K562 (cell line): ENCODE data around the gene PBX4. TPM values are rescaled to one million over a fixed set of nuclear protein-coding genes. Genes with fewer than 3 reads are reported as not detected.

ENCODE experiments used
- BHLHE40 ChIP-seq: IDR thresholded peaks from 2 replicates; pipeline ENCODE4 v1.6.1; 2011; ENCODE audit warnings: low read length, improper control_type of control experiment
- GTF2A2 ChIP-seq: IDR thresholded peaks from 2 replicates; pipeline ENCODE4 v1.6.1; 2016; ENCODE audit warnings: mild to moderate bottlenecking, missing genetic modification characterization, missing compliant biosample characterization
- LCOR ChIP-seq: sonication (generic); formaldehyde crosslinking; IDR thresholded peaks from 2 replicates; pipeline ENCODE4 v1.8.0; 2022; ENCODE audit warnings: mild to moderate bottlenecking, missing genetic modification reagents
- MTA2 ChIP-seq: fragments of 450-650 bp; IDR thresholded peaks from 2 replicates; pipeline ENCODE4 v1.6.1; 2016; ENCODE audit warnings: low read depth
- PCBP2 ChIP-seq: fragments of 200-400 bp; formaldehyde crosslinking; IDR thresholded peaks from 2 replicates; pipeline ENCODE4 v1.6.1; 2018; ENCODE audit warnings: low read length, low read depth, mild to moderate bottlenecking, moderate library complexity; ENCODE audit not compliant: poor library complexity, severe bottlenecking
- RBBP5 ChIP-seq: fragments of 200-600 bp; sonication (generic); IDR thresholded peaks from 2 replicates; pipeline ENCODE4 v1.6.1; 2012; ENCODE audit warnings: borderline replicate concordance, mild to moderate bottlenecking, low read length, control low read depth, inconsistent platforms; ENCODE audit not compliant: insufficient read depth, poor library complexity, severe bottlenecking
- RBM25 ChIP-seq: fragments of 200-400 bp; formaldehyde crosslinking; IDR thresholded peaks from 2 replicates; pipeline ENCODE4 v1.6.1; 2018; ENCODE audit warnings: low read length, low read depth, moderate library complexity; ENCODE audit not compliant: severe bottlenecking
- ZC3H4 ChIP-seq: sonication (generic); formaldehyde crosslinking; IDR thresholded peaks from 2 replicates; pipeline ENCODE4 v1.9.0; 2021; ENCODE audit warnings: missing genetic modification reagents, borderline replicate concordance
- ZKSCAN1 ChIP-seq: fragments of 150-350 bp; IDR thresholded peaks from 2 replicates; pipeline ENCODE4 v1.6.1; 2016; ENCODE audit warnings: low read depth, low read length
- ZNF140 ChIP-seq: fragments of 250-450 bp; sonication (Bioruptor Pico); IDR thresholded peaks from 2 replicates; pipeline ENCODE4 v1.8.0; 2021; ENCODE audit warnings: moderate library complexity, mild to moderate bottlenecking, inconsistent platforms
- ZNF224 ChIP-seq: sonication (generic); formaldehyde crosslinking; IDR thresholded peaks from 2 replicates; pipeline ENCODE4 v1.8.0; 2022; ENCODE audit warnings: mild to moderate bottlenecking, missing genetic modification reagents
- ZNF551 ChIP-seq: fragments of 250-450 bp; sonication (Bioruptor Pico); IDR thresholded peaks from 2 replicates; pipeline ENCODE4 v1.5.0; 2021; ENCODE audit warnings: mild to moderate bottlenecking, moderate library complexity
- ZNF561 ChIP-seq: fragments of 450-650 bp; formaldehyde crosslinking; conservative IDR thresholded peaks from 2 replicates; pipeline ENCODE4 v1.4.0; 2020; ENCODE audit warnings: mild to moderate bottlenecking, moderate library complexity
- ZNF76 ChIP-seq: fragments of 250-450 bp; sonication (Bioruptor Pico); IDR thresholded peaks from 2 replicates; pipeline ENCODE4 v1.4.0; 2020; ENCODE audit warnings: mild to moderate bottlenecking, moderate library complexity, borderline replicate concordance
- ZNF79 ChIP-seq: fragments of 250-450 bp; sonication (Bioruptor Pico); IDR thresholded peaks from 2 replicates; pipeline ENCODE4 v1.4.0; 2020; ENCODE audit warnings: low read depth, mild to moderate bottlenecking, moderate library complexity
- polyA plus RNA-seq, 8 experiments: library from polyadenylated mRNA; depleted of rRNA in 4 of 8; stranded (reverse) in 5 of 8; unstranded in 3 of 8; fragments of >200 nt; fragmentation: Nextera tagmentation in 2 of 8; fragmentation: Illumina TruSeq in 1 of 8; extraction: Ambion mirVana in 2 of 8; extraction: Trizol in 1 of 8; gene quantifications; 2 replicates each; pipeline versions ENCODE4 v1.2.1 to v1.2.3, GENCODE V29; 2011 to 2014; ENCODE audit warnings: inconsistent platforms in 1 of 8, missing spikeins in 1 of 8
- total RNA-seq, 7 experiments: library from RNA; depleted of rRNA in 6 of 7; stranded (reverse); fragments of >200 nt in 6 of 7; fragmentation: Illumina TruSeq in 2 of 7; extraction: Trizol in 2 of 7; gene quantifications; 2 replicates each; pipeline versions ENCODE4 v1.2.1 to v1.2.3, GENCODE V29; 2011 to 2021; ENCODE audit warnings: low replicate concordance in 1 of 7
- TF ChIP-seq, protein P1 (sequence below): fragments of 250-450 bp; sonication (Bioruptor Pico); IDR thresholded peaks from 2 replicates; pipeline ENCODE4 v1.5.0; 2022; ENCODE audit warnings: mild to moderate bottlenecking
- TF ChIP-seq, protein P2 (sequence below): fragments of 450-650 bp; formaldehyde crosslinking; IDR thresholded peaks from 2 replicates; pipeline ENCODE4 v1.4.0; 2022; ENCODE audit warnings: missing genetic modification characterization
- TF ChIP-seq, protein P3 (sequence below), 2 experiments: fragments of 450-650 bp in 1 of 2; sonication (generic) in 1 of 2; formaldehyde crosslinking; conservative IDR thresholded peaks; 2 replicates each; pipeline versions ENCODE4 v1.4.0 to v1.8.1; 2020 to 2022; ENCODE audit warnings: mild to moderate bottlenecking in 1 of 2, missing genetic modification reagents in 1 of 2
- TF ChIP-seq, protein P4 (sequence below): sonication (generic); formaldehyde crosslinking; IDR thresholded peaks from 2 replicates; pipeline ENCODE4 v1.8.0; 2022; ENCODE audit warnings: mild to moderate bottlenecking, missing genetic modification reagents
- TF ChIP-seq, protein P5 (sequence below): fragments of 250-450 bp; sonication (Bioruptor Pico); IDR thresholded peaks from 2 replicates; pipeline ENCODE4 v1.8.0; 2022; ENCODE audit warnings: moderate library complexity, mild to moderate bottlenecking, inconsistent platforms
- TF ChIP-seq, protein P6 (sequence below): fragments of 250-450 bp; sonication (Bioruptor Pico); IDR thresholded peaks from 2 replicates; pipeline ENCODE4 v1.5.0; 2021

The PBX4 gene
- total and polyA plus RNA-seq, 9 of the 15 experiments (the other 6 are each of a cell fraction or from before 2014, with no cell fraction given), result 0.11 to 3.8 (median 1.6) TPM; not detected in 1

DNA sequence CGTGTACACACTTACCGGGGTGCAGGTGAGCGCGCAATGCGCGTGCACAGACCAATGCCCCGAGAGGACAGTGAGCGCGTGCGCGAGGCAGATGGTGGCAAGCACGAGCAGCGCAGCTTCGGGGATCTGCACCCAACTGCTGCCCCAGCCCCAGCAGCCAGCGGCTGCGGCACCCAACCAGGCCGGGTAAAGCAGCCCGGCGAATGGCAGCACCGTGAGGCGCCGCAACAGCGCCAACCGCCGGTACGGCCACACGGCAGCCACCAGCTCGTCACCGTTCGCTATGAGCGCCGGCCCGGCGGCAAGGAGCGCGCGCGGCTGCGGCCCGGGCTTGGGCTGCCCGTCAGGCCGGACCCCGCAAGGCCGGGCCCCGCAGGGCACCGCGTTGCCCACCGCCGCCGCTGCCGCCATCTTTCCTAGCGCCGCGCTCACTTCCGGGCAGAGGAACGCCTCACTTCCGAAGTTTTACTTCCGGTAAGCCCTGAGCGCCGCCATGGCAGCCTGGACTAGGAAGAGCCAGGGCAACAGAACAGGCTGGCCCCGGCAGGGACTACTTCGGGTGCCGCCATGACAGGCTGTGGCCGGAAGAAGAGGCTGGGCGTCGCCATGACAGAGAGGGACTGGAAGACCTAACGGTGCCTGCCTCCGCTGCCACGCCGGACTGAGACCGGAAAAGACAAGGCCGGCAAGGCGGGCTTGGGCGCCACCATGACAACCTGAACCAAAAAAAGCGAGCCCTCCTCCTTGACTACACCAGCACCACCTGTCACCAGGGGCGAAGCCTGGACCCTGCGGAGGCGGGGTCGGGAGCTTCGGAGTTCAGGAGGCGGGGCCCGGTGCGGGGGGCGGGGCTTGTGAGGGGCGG, 45.0 kb upstream of the PBX4 start, which contains the start of gene ATP13A1 (continued):
- TF ChIP-seq, protein P1, sequence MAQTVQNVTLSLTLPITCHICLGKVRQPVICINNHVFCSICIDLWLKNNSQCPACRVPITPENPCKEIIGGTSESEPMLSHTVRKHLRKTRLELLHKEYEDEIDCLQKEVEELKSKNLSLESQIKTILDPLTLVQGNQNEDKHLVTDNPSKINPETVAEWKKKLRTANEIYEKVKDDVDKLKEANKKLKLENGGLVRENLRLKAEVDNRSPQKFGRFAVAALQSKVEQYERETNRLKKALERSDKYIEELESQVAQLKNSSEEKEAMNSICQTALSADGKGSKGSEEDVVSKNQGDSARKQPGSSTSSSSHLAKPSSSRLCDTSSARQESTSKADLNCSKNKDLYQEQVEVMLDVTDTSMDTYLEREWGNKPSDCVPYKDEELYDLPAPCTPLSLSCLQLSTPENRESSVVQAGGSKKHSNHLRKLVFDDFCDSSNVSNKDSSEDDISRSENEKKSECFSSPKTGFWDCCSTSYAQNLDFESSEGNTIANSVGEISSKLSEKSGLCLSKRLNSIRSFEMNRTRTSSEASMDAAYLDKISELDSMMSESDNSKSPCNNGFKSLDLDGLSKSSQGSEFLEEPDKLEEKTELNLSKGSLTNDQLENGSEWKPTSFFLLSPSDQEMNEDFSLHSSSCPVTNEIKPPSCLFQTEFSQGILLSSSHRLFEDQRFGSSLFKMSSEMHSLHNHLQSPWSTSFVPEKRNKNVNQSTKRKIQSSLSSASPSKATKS (CRISPR knock-in tag), result no peak
- TF ChIP-seq LCOR (CRISPR knock-in tag), result no peak
- TF ChIP-seq ZC3H4 (CRISPR knock-in tag), result no peak
- TF ChIP-seq, protein P2, sequence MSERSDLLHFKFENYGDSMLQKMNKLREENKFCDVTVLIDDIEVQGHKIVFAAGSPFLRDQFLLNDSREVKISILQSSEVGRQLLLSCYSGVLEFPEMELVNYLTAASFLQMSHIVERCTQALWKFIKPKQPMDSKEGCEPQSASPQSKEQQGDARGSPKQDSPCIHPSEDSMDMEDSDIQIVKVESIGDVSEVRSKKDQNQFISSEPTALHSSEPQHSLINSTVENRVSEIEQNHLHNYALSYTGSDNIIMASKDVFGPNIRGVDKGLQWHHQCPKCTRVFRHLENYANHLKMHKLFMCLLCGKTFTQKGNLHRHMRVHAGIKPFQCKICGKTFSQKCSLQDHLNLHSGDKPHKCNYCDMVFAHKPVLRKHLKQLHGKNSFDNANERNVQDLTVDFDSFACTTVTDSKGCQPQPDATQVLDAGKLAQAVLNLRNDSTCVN (CRISPR knock-in tag), result 0 out of 2 replicates have a peak, but pooled peaks have one; percentile 43
- TF ChIP-seq RBM25, result no peak
- TF ChIP-seq, protein P3, sequence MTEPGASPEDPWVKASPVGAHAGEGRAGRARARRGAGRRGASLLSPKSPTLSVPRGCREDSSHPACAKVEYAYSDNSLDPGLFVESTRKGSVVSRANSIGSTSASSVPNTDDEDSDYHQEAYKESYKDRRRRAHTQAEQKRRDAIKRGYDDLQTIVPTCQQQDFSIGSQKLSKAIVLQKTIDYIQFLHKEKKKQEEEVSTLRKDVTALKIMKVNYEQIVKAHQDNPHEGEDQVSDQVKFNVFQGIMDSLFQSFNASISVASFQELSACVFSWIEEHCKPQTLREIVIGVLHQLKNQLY (CRISPR knock-in tag; conservative IDR thresholded peaks at IDR 0.05), result no peak
- TF ChIP-seq MTA2, result no peak
- TF ChIP-seq, protein P4, sequence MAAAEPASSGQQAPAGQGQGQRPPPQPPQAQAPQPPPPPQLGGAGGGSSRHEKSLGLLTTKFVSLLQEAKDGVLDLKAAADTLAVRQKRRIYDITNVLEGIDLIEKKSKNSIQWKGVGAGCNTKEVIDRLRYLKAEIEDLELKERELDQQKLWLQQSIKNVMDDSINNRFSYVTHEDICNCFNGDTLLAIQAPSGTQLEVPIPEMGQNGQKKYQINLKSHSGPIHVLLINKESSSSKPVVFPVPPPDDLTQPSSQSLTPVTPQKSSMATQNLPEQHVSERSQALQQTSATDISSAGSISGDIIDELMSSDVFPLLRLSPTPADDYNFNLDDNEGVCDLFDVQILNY, result no peak
- TF ChIP-seq ZNF551, result no peak
- no peak for TF ChIP-seq PCBP2
- TF ChIP-seq ZNF79, result no peak
- no peak for TF ChIP-seq ZNF561 (CRISPR knock-in tag)
- TF ChIP-seq ZNF140 (CRISPR knock-in tag), result no peak
- TF ChIP-seq GTF2A2, result peak; percentile 67
- peak; percentile 97 for TF ChIP-seq RBBP5
- TF ChIP-seq BHLHE40, result no peak
- TF ChIP-seq, protein P5, sequence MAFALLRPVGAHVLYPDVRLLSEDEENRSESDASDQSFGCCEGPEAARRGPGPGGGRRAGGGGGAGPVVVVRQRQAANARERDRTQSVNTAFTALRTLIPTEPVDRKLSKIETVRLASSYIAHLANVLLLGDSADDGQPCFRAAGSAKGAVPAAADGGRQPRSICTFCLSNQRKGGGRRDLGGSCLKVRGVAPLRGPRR (CRISPR knock-in tag), result no peak
- TF ChIP-seq, protein P6, sequence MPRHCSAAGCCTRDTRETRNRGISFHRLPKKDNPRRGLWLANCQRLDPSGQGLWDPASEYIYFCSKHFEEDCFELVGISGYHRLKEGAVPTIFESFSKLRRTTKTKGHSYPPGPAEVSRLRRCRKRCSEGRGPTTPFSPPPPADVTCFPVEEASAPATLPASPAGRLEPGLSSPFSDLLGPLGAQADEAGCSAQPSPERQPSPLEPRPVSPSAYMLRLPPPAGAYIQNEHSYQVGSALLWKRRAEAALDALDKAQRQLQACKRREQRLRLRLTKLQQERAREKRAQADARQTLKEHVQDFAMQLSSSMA (CRISPR knock-in tag), result peak; percentile 82
- TF ChIP-seq ZNF76, result 0 out of 2 replicates have a peak, but pooled peaks have one; percentile 68
- peak; percentile 60; the same call in 1 of the 2 replicates for TF ChIP-seq ZKSCAN1
- no peak for TF ChIP-seq ZNF224 (CRISPR knock-in tag)
